ENCODE measurements around the gene PDGFC. TPM values are rescaled to one million over a fixed set of nuclear protein-coding genes. Genes with fewer than 3 reads are reported as not detected.

The PDGFC gene
- total and polyA plus RNA-seq, 8 donors: 4.9 to 39.8 (median 10.8) TPM

DNA sequence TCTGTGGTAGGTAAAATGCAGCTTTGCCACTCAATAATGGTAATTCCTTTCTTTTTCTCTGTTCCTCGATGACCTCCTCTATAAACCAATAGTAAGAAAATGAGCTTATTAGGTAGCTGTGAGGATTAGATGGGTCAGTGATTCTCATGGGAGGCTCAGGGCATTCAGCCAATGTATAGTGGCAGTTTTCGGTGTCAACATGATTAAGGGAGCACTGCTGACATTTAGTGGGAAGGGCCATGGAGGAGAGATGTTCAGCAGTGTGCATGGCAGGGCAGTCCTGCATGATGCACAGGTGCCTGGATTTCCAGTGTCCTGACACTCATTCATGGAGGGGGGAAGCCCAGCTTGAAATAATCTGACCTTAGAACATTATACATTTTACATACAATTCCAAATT is 232.8 kb downstream of the PDGFC start:
- DNase-seq: no peak
- WGBS, 5 donors: 85 to 94% (median 90%) methylated on average over 2 of the region's 2 CpGs
- no peak for TF ChIP-seq POLR2A (IDR thresholded peaks at IDR 0.05)
- no peak for TF ChIP-seq EP300 (IDR thresholded peaks at IDR 0.05)
- TF ChIP-seq, protein P1, sequence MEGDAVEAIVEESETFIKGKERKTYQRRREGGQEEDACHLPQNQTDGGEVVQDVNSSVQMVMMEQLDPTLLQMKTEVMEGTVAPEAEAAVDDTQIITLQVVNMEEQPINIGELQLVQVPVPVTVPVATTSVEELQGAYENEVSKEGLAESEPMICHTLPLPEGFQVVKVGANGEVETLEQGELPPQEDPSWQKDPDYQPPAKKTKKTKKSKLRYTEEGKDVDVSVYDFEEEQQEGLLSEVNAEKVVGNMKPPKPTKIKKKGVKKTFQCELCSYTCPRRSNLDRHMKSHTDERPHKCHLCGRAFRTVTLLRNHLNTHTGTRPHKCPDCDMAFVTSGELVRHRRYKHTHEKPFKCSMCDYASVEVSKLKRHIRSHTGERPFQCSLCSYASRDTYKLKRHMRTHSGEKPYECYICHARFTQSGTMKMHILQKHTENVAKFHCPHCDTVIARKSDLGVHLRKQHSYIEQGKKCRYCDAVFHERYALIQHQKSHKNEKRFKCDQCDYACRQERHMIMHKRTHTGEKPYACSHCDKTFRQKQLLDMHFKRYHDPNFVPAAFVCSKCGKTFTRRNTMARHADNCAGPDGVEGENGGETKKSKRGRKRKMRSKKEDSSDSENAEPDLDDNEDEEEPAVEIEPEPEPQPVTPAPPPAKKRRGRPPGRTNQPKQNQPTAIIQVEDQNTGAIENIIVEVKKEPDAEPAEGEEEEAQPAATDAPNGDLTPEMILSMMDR (IDR thresholded peaks at IDR 0.05): no peak
- no peak for TF ChIP-seq POLR2AphosphoS5 (IDR thresholded peaks at IDR 0.05)
- Histone ChIP-seq H3K36me3 (no peaks in the 10 kb centered on the region), H3K4me1 (no peaks in the 10 kb centered on the region), H3K27ac (no peak overlapping the region), H3K27me3 (no peaks in the 10 kb centered on the region), H3K4me3 (no peak overlapping the region), H3K9me3 (peaks cover 0 to 8% (median 3%) of the 10 kb centered on the region in 4 donors)
- intact Hi-C loops (cut with DNase I; ENCODE audit: low total_unique reads): no loop called here

DNA sequence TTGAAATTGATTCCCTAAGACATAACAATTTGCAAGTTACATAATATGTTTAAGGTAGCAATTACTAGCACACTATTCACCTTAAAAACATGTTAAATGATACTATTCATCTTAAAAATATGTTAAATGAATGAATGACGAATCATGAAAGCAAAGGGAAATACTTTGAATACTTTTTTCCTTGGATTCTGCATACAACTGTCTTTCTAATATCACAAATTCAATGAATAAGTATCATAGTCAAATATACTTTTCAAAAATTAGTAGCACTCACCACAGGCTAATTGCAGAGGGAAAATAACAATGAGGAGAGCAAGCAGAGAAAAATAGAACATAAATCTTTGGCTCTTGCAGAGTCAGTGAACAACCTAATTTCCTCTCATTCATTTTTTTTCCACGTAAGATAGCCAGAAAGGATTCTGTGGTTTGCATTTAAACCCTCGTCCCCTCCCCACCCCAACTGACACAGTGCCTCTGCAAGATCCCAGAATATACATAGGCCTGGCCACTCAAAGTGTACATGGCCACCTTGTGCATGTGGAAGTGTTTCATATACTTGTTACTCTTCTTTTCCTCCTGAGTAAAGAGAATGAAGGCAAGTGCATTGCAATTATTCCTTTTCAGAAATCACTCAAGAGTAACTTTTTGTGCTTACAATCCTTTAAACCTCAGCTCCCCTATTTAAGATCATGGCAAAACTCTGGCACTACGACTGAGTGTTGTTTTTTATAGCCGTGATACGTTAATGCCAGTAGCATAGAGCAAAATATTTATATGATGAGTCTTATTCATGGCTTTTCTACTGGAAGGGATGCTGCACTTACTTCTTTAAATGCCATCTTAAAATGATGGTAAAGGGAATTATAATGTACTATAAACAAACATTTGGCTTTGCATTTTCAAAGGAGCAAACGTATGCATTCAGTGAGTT is 236.4 kb downstream of the PDGFC start:
- TF ChIP-seq POLR2AphosphoS5 (IDR thresholded peaks at IDR 0.05): no peak
- no peak for TF ChIP-seq POLR2A (IDR thresholded peaks at IDR 0.05)
- TF ChIP-seq, protein P1 (IDR thresholded peaks at IDR 0.05): no peak
- no peak for TF ChIP-seq EP300 (IDR thresholded peaks at IDR 0.05)
- no peaks in the 10 kb centered on the region for H3K27me3 ChIP-seq
- WGBS, 5 donors: 57 to 74% (median 66%) methylated on average over 7 of the region's 7 CpGs
- no peak overlapping the region for H3K27ac ChIP-seq
- no peaks in the 10 kb centered on the region for H3K36me3 ChIP-seq
- no peak for DNase-seq
- H3K4me3 ChIP-seq: no peak overlapping the region
- H3K9me3 ChIP-seq: peaks cover 0 to 27% (median 20%) of the 10 kb centered on the region in 4 donors
- intact Hi-C loops (cut with DNase I; ENCODE audit: low total_unique reads): no loop called here
- H3K4me1 ChIP-seq: no peaks in the 10 kb centered on the region

- H3K27me3 ChIP-seq: no peaks in the 10 kb centered on the region
- H3K9me3 ChIP-seq: peaks cover 0 to 27% (median 20%) of the 10 kb centered on the region in 4 donors
- H3K27ac ChIP-seq: no peak overlapping the region
- no peak for DNase-seq
- WGBS, 5 donors: 72 to 96% (median 91%) methylated on average over 1 of the region's 1 CpG
- H3K4me1 ChIP-seq: no peaks in the 10 kb centered on the region
- H3K36me3 ChIP-seq: no peaks in the 10 kb centered on the region
- intact Hi-C loops (cut with DNase I; ENCODE audit: low total_unique reads): no loop called here
- TF ChIP-seq EP300 (IDR thresholded peaks at IDR 0.05) (no peak), POLR2AphosphoS5 (IDR thresholded peaks at IDR 0.05) (no peak), POLR2A (IDR thresholded peaks at IDR 0.05) (no peak)
- TF ChIP-seq, protein P1 (IDR thresholded peaks at IDR 0.05): no peak
- H3K4me3 ChIP-seq: no peak overlapping the region
Observed at GRCh38 chr4:156733582-156733981, 238.0 kb downstream of the PDGFC start.

DNA sequence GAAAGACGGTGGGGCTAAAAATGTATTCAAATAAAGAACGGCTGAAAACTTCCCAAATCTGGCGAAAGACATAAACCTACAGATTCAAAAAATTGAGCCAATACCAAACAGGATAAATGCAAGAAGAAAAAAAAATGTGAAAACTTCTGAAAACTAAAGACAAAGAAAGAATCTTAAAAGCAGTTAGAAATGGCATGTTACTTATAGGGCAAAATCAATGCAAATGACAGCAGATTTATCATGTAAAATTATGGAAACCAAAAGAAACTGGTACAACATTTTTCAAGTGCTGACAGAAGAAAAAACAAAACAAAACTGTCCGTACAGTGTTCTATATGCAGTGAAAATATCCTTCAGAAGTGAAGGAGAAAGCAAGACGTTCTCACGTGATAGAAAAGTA is 239.0 kb downstream of the PDGFC start:
- no peaks in the 10 kb centered on the region for H3K27me3 ChIP-seq
- intact Hi-C loops (cut with DNase I; ENCODE audit: low total_unique reads): no loop called here
- WGBS, 5 donors: 91 to 96% (median 94%) methylated on average over 6 of the region's 6 CpGs
- H3K4me1 ChIP-seq: no peaks in the 10 kb centered on the region
- TF ChIP-seq, protein P1 (IDR thresholded peaks at IDR 0.05): no peak
- TF ChIP-seq POLR2A (IDR thresholded peaks at IDR 0.05): no peak
- TF ChIP-seq EP300 (IDR thresholded peaks at IDR 0.05): no peak
- no peak for TF ChIP-seq POLR2AphosphoS5 (IDR thresholded peaks at IDR 0.05)
- H3K36me3 ChIP-seq: no peaks in the 10 kb centered on the region
- H3K27ac ChIP-seq: no peak overlapping the region
- peaks cover 0 to 27% (median 17%) of the 10 kb centered on the region in 4 donors for H3K9me3 ChIP-seq
- DNase-seq: no peak
- no peak overlapping the region for H3K4me3 ChIP-seq

All from stomach (tissue), 9 donors.